ENCODE results near the gene MCRIP1. TPM values are rescaled to one million over a fixed set of nuclear protein-coding genes. Genes with fewer than 3 reads are reported as not detected.
A peak's percentile ranks its signal among the peaks of the same experiment; 100 is the strongest.

Gene MCRIP1
- polyA plus RNA-seq, 1 donor (not counting 4 experiments of a cell fraction or from before 2014, with no cell fraction given) = 17.7 TPM

DNA sequence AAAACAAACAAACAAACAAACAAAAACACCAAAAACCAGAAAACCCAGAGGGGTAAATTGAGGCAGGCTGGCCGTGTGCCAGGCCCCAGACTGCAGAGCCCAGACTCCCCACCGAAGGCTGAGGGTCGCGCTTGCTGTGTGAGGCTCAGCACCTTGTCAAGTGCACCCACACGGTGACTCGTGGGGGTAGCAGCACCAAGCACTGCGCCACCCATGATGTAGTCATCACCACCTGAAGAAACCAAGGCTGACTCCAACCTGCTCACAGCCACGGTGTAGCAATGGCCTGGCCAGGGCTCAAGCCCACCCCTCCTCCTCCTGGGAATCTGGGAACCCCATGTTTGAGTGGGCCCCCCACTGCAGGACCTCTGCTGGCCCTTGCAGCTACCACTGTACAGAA lies 11.9 kb downstream of the MCRIP1 start:
- TF ChIP-seq, protein P1, sequence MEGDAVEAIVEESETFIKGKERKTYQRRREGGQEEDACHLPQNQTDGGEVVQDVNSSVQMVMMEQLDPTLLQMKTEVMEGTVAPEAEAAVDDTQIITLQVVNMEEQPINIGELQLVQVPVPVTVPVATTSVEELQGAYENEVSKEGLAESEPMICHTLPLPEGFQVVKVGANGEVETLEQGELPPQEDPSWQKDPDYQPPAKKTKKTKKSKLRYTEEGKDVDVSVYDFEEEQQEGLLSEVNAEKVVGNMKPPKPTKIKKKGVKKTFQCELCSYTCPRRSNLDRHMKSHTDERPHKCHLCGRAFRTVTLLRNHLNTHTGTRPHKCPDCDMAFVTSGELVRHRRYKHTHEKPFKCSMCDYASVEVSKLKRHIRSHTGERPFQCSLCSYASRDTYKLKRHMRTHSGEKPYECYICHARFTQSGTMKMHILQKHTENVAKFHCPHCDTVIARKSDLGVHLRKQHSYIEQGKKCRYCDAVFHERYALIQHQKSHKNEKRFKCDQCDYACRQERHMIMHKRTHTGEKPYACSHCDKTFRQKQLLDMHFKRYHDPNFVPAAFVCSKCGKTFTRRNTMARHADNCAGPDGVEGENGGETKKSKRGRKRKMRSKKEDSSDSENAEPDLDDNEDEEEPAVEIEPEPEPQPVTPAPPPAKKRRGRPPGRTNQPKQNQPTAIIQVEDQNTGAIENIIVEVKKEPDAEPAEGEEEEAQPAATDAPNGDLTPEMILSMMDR (optimal IDR thresholded peaks at IDR 0.05 in 1 of 3, IDR thresholded peaks at IDR 0.05 in 1 of 3, conservative IDR thresholded peaks at IDR 0.05 in 1 of 3; ENCODE audit: extremely low read depth in 1 of 3, insufficient read depth in 2 of 3, low read length in 3 of 3) = no peak
- TF ChIP-seq EZH2 (IDR thresholded peaks at IDR 0.05; ENCODE audit: low read length) = no peak
- Histone ChIP-seq H3K9me3 (ENCODE audit: control insufficient read depth, low read depth, low read length) (no peaks in the 10 kb centered on the region), H3K27ac (ENCODE audit: control insufficient read depth, insufficient read depth, low read length) (no peak overlapping the region), H3K4me2 (ENCODE audit: control insufficient read depth, extremely low read depth, insufficient read depth, low read depth, low read length) (peak overlapping the region; percentile 58), H3K4me3 (ENCODE audit: control insufficient read depth in 2 of 3, extremely low read depth in 1 of 3, insufficient read depth in 2 of 3, low read depth in 1 of 3, low read length in 3 of 3) (peak overlapping the region in 1 of 3 experiments; percentile 34), H4K20me1 (ENCODE audit: control insufficient read depth, extremely low read depth, insufficient read depth, low read length) (no peaks in the 10 kb centered on the region), H3K79me2 (ENCODE audit: control insufficient read depth, insufficient read depth, low read length) (no peaks in the 10 kb centered on the region), H3K9ac (ENCODE audit: control insufficient read depth, extremely low read depth, insufficient read depth, low read length) (peak overlapping the region; percentile 37), H3K36me3 (ENCODE audit: control insufficient read depth in 2 of 2, extremely low read depth in 1 of 2, insufficient read depth in 2 of 2, low read length in 2 of 2) (peaks cover 0 to 1% of the 10 kb centered on the region in 2 experiments), H3K27me3 (ENCODE audit: control insufficient read depth, extremely low read depth, insufficient read depth, low read length) (peaks cover 9% of the 10 kb centered on the region), H3K9me1 (ENCODE audit: control insufficient read depth, extremely low read depth, insufficient read depth, low read length) (no peaks in the 10 kb centered on the region), H3K4me1 (ENCODE audit: control insufficient read depth, extremely low read depth, insufficient read depth, low read length) (peaks cover 11% of the 10 kb centered on the region), H2AFZ (ENCODE audit: control insufficient read depth, low read length) (peak overlapping the region; percentile 53)
- dilution Hi-C loops (cut with MboI; ENCODE audit: extremely low pct_ligation_motif_present, low sequenced_read_pairs) = no loop called here
- no peak for FAIRE-seq
- DNase-seq (ENCODE audit: low read depth, low spot score) = no peak

DNA sequence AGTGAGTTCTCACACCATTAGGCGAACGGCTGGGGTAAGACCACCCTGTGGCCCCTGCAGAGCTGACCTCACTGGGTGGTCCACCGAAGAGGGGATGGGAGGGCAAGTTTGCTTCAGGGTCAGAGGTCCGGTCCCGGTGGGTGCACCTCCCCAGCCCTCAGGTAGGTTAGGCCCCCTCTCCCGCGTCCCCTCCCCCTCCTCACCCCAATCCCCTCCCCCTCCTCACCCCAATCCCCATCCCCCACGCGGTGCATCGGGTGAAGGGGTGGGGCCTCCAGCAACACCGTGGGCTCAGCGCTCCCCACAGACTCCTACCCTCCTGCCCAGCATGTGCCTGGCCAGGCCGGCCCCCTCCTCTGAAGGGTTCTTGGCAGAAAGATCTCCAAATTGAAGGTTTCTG lies 13.4 kb downstream of the MCRIP1 start:
- H3K36me3 ChIP-seq (ENCODE audit: control insufficient read depth in 2 of 2, extremely low read depth in 1 of 2, insufficient read depth in 2 of 2, low read length in 2 of 2) = peaks cover 0 to 1% of the 10 kb centered on the region in 2 experiments
- dilution Hi-C loops (cut with MboI; ENCODE audit: extremely low pct_ligation_motif_present, low sequenced_read_pairs) = no loop called here
- no peaks in the 10 kb centered on the region for H3K9me3 ChIP-seq (ENCODE audit: control insufficient read depth, low read depth, low read length)
- no peak overlapping the region for H3K27ac ChIP-seq (ENCODE audit: control insufficient read depth, insufficient read depth, low read length)
- no peak for DNase-seq (ENCODE audit: low read depth, low spot score)
- no peak overlapping the region for H3K9ac ChIP-seq (ENCODE audit: control insufficient read depth, extremely low read depth, insufficient read depth, low read length)
- H3K4me3 ChIP-seq (ENCODE audit: control insufficient read depth in 2 of 3, extremely low read depth in 1 of 3, insufficient read depth in 2 of 3, low read depth in 1 of 3, low read length in 3 of 3) = no peak overlapping the region
- peaks cover 11% of the 10 kb centered on the region for H3K4me1 ChIP-seq (ENCODE audit: control insufficient read depth, extremely low read depth, insufficient read depth, low read length)
- TF ChIP-seq, protein P1 (optimal IDR thresholded peaks at IDR 0.05 in 1 of 3, IDR thresholded peaks at IDR 0.05 in 1 of 3, conservative IDR thresholded peaks at IDR 0.05 in 1 of 3; ENCODE audit: extremely low read depth in 1 of 3, insufficient read depth in 2 of 3, low read length in 3 of 3) = no peak
- no peak for TF ChIP-seq EZH2 (IDR thresholded peaks at IDR 0.05; ENCODE audit: low read length)
- H2AFZ ChIP-seq (ENCODE audit: control insufficient read depth, low read length) = no peak overlapping the region
- no peaks in the 10 kb centered on the region for H4K20me1 ChIP-seq (ENCODE audit: control insufficient read depth, extremely low read depth, insufficient read depth, low read length)
- H3K9me1 ChIP-seq (ENCODE audit: control insufficient read depth, extremely low read depth, insufficient read depth, low read length) = no peaks in the 10 kb centered on the region
- H3K27me3 ChIP-seq (ENCODE audit: control insufficient read depth, extremely low read depth, insufficient read depth, low read length) = peaks cover 16% of the 10 kb centered on the region
- no peaks in the 10 kb centered on the region for H3K79me2 ChIP-seq (ENCODE audit: control insufficient read depth, insufficient read depth, low read length)
- H3K4me2 ChIP-seq (ENCODE audit: control insufficient read depth, extremely low read depth, insufficient read depth, low read depth, low read length) = no peak overlapping the region
- FAIRE-seq = no peak
